Sigmoid colon (tissue), 4 donors: ENCODE results near the gene TOX2.

Experiments
- CTCF ChIP-seq, 4 experiments: fragments of 450-650 bp in 3 of 4; fragments of 200-600 bp in 1 of 4; IDR thresholded peaks; one replicate each; pipeline ENCODE4 v1.5.1; 2016 to 2019; ENCODE audit warnings: antibody characterized with exemption in 4 of 4, mild to moderate bottlenecking in 3 of 4, moderate library complexity in 2 of 4
- EP300 ChIP-seq, 4 donors: sonication (generic); formaldehyde crosslinking; IDR thresholded peaks; one replicate each; pipeline ENCODE4 v1.6.1; 2017; ENCODE audit warnings: antibody characterized with exemption in 4 of 4
- POLR2A ChIP-seq, 2 donors: fragments of 450-650 bp; IDR thresholded peaks; one replicate each; pipeline ENCODE4 v1.6.1; 2016; ENCODE audit warnings: antibody characterized with exemption in 2 of 2, mild to moderate bottlenecking in 2 of 2, moderate library complexity in 2 of 2
- POLR2AphosphoS5 ChIP-seq, 4 donors: sonication (generic); formaldehyde crosslinking; IDR thresholded peaks; one replicate each; pipeline ENCODE4 v1.6.1; 2017; ENCODE audit warnings: antibody characterized with exemption in 4 of 4

GRCh38 chr20:43923917-43924316, 9.3 kb downstream of the TOX2 start:
- no peak for TF ChIP-seq POLR2A (IDR thresholded peaks at IDR 0.05)
- no peak for TF ChIP-seq CTCF (IDR thresholded peaks at IDR 0.05)
- TF ChIP-seq EP300 (IDR thresholded peaks at IDR 0.05) = no peak
- TF ChIP-seq POLR2AphosphoS5 (IDR thresholded peaks at IDR 0.05) = no peak
